ENCODE measurements around the gene POLQ. TPM values are rescaled to one million over a fixed set of nuclear protein-coding genes. Genes with fewer than 3 reads are reported as not detected.
"Not testable (repeated sequence)": the region's sequence is repeated elsewhere in the genome, so short reads cannot be mapped to it uniquely, and the experiment has no call there.

Gene POLQ
- polyA plus RNA-seq, 2 donors = 2.1 to 3.2 TPM

GRCh38 chr3:121399820-121400219 lies 146.0 kb downstream of the POLQ start:
- Histone ChIP-seq H3K4me1 (ENCODE audit: control insufficient read depth in 2 of 2, insufficient read depth in 2 of 2, low read length in 1 of 2) (no peaks in the 10 kb centered on the region), H3K4me3 (ENCODE audit: low read depth in 1 of 2, low read length in 2 of 2) (no peak overlapping the region), H3K36me3 (ENCODE audit: control insufficient read depth in 2 of 2, insufficient read depth in 2 of 2, low read length in 1 of 2) (no peaks in the 10 kb centered on the region), H3K27ac (ENCODE audit: low read depth in 2 of 2, low read length in 1 of 2) (no peak overlapping the region), H3K9me3 (ENCODE audit: control insufficient read depth in 2 of 2, insufficient read depth in 1 of 2, low read depth in 1 of 2, low read length in 1 of 2) (no peaks in the 10 kb centered on the region), H3K27me3 (ENCODE audit: control insufficient read depth in 1 of 2, insufficient read depth in 2 of 2, low read length in 2 of 2) (no peaks in the 10 kb centered on the region)

- WGBS, 2 donors = 72 to 80% methylated on average over 8 of the region's 8 CpGs
- not testable (repeated sequence) for H3K4me1 ChIP-seq (ENCODE audit: control insufficient read depth in 2 of 2, insufficient read depth in 2 of 2, low read length in 1 of 2)
Observed at GRCh38 chr3:121398051-121398450, 147.7 kb downstream of the POLQ start.

DNA sequence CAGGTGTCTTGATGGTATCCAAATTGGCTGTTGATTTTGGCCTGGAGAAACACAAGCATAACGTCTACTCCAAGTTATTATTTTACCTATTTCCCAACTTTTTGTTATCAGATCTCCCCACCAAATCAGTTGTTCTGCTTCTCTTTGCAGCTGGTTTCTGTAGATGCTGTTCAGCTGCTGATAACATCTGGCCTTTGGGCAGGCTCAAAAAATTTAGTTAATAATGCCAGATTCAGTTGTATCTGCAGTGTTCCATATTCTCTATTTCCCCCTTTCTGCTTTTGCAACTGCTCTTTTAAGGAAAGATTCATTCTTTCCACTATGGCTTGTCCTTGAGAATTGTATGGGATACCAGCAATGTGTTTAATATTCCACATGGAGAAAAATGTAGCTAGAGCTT lies 149.8 kb downstream of the POLQ start:
- not testable (repeated sequence) for H3K9me3 ChIP-seq (ENCODE audit: control insufficient read depth in 2 of 2, insufficient read depth in 1 of 2, low read depth in 1 of 2, low read length in 1 of 2); H3K27me3 ChIP-seq (ENCODE audit: control insufficient read depth in 1 of 2, insufficient read depth in 2 of 2, low read length in 2 of 2); H3K36me3 ChIP-seq (ENCODE audit: control insufficient read depth in 2 of 2, insufficient read depth in 2 of 2, low read length in 1 of 2); H3K4me1 ChIP-seq (ENCODE audit: control insufficient read depth in 2 of 2, insufficient read depth in 2 of 2, low read length in 1 of 2); H3K27ac ChIP-seq (ENCODE audit: low read depth in 2 of 2, low read length in 1 of 2); H3K4me3 ChIP-seq (ENCODE audit: low read depth in 1 of 2, low read length in 2 of 2)
- 54% methylated on average over 1 of the region's 1 CpG; no CpG with 5 or more reads in 1 of the 2 donors for WGBS, 2 donors

More at GRCh38 chr3:121398051-121398450, 147.7 kb downstream of the POLQ start:
- H3K27ac ChIP-seq (ENCODE audit: low read depth in 2 of 2, low read length in 1 of 2); H3K36me3 ChIP-seq (ENCODE audit: control insufficient read depth in 2 of 2, insufficient read depth in 2 of 2, low read length in 1 of 2); H3K9me3 ChIP-seq (ENCODE audit: control insufficient read depth in 2 of 2, insufficient read depth in 1 of 2, low read depth in 1 of 2, low read length in 1 of 2); H3K4me3 ChIP-seq (ENCODE audit: low read depth in 1 of 2, low read length in 2 of 2); H3K27me3 ChIP-seq (ENCODE audit: control insufficient read depth in 1 of 2, insufficient read depth in 2 of 2, low read length in 2 of 2): not testable (repeated sequence)

GRCh38 chr3:121388308-121388707 lies 157.5 kb downstream of the POLQ start:
- not testable (repeated sequence) for H3K4me3 ChIP-seq (ENCODE audit: low read depth in 1 of 2, low read length in 2 of 2); H3K9me3 ChIP-seq (ENCODE audit: control insufficient read depth in 2 of 2, insufficient read depth in 1 of 2, low read depth in 1 of 2, low read length in 1 of 2); H3K4me1 ChIP-seq (ENCODE audit: control insufficient read depth in 2 of 2, insufficient read depth in 2 of 2, low read length in 1 of 2); H3K27ac ChIP-seq (ENCODE audit: low read depth in 2 of 2, low read length in 1 of 2); H3K27me3 ChIP-seq (ENCODE audit: control insufficient read depth in 1 of 2, insufficient read depth in 2 of 2, low read length in 2 of 2); H3K36me3 ChIP-seq (ENCODE audit: control insufficient read depth in 2 of 2, insufficient read depth in 2 of 2, low read length in 1 of 2)
- 73 to 78% methylated on average over 3 of the region's 3 CpGs for WGBS, 2 donors

Other genes starting within 250 kb of the POLQ start
- gene ARGFX, start 22.0 kb upstream of the POLQ start, polyA plus RNA-seq = not detected
- gene FBXO40, start 47.4 kb upstream of the POLQ start, polyA plus RNA-seq = not detected
- gene HCLS1, start 114.9 kb upstream of the POLQ start, polyA plus RNA-seq = 1 to 10 TPM; 6.2 to 6.4 TPM
- 10 to 100 TPM; 11.3 to 11.7 TPM for gene GOLGB1, start 203.8 kb upstream of the POLQ start, polyA plus RNA-seq